Neural cell (in vitro differentiated cells): ENCODE results near the gene NACC2. TPM values are rescaled to one million over a fixed set of nuclear protein-coding genes. Genes with fewer than 3 reads are reported as not detected.
"Not testable (repeated sequence)": the region's sequence is repeated elsewhere in the genome, so short reads cannot be mapped to it uniquely, and the experiment has no call there.

Source experiments
- H2AFZ ChIP-seq: fragments of 200-600, 300-800 bp; sonication (generic), shearing (Covaris generic); 2 replicates; pipeline ENCODE4 v1.6.0; 2014; ENCODE audit warnings: low read depth, mild to moderate bottlenecking, antibody characterized with exemption, low read length, moderate library complexity
- H3F3A ChIP-seq: fragments of 200-600 bp; shearing (Covaris generic); 2 replicates; pipeline ENCODE4 v1.6.1; 2016; ENCODE audit warnings: mild to moderate bottlenecking, moderate library complexity, mixed read lengths, antibody characterized with exemption, low read length; ENCODE audit not compliant: insufficient read depth, poor library complexity, severe bottlenecking
- H3K27ac ChIP-seq: fragments of 200-600, 300-800 bp; sonication (generic), shearing (Covaris generic); 2 replicates; pipeline ENCODE4 v1.5.1; 2014; ENCODE audit warnings: mild to moderate bottlenecking, low read length, moderate library complexity
- H3K27me3 ChIP-seq: fragments of 300-800, 200-600 bp; sonication (generic), shearing (Covaris generic); 2 replicates; pipeline ENCODE4 v1.6.0; 2014; ENCODE audit warnings: mild to moderate bottlenecking, low read depth, low read length, moderate library complexity; ENCODE audit not compliant: insufficient read depth
- H3K36me3 ChIP-seq: fragments of 300-800, 200-600 bp; sonication (generic), shearing (Covaris generic); 2 replicates; pipeline ENCODE4 v1.5.1; 2014; ENCODE audit warnings: mild to moderate bottlenecking, antibody characterized with exemption, low read length, moderate library complexity; ENCODE audit not compliant: insufficient read depth
- H3K4me2 ChIP-seq: fragments of 300-800, 200-600 bp; sonication (generic), shearing (Covaris generic); 2 replicates; pipeline ENCODE4 v1.6.0; 2014; ENCODE audit warnings: mild to moderate bottlenecking, low read length
- H3K4me3 ChIP-seq: fragments of 300-800, 200-600 bp; sonication (generic), shearing (Covaris generic); 2 replicates; pipeline ENCODE4 v1.5.1; 2014; ENCODE audit warnings: mild to moderate bottlenecking, low read length, moderate library complexity
- H3K79me2 ChIP-seq: fragments of 200-600 bp; shearing (Covaris generic); replicated peaks from 2 replicates; pipeline ENCODE4 v1.6.0; 2014; ENCODE audit warnings: mild to moderate bottlenecking, low read length, moderate library complexity; ENCODE audit not compliant: insufficient read depth
- H3K9ac ChIP-seq: fragments of 300-800, 200-600 bp; sonication (generic), shearing (Covaris generic); 2 replicates; pipeline ENCODE4 v1.6.1; 2016; ENCODE audit warnings: mild to moderate bottlenecking, low read length, mixed read lengths
- H3K9me2 ChIP-seq: fragments of 200-600 bp; shearing (Covaris generic); 2 replicates; pipeline ENCODE4 v1.6.1; 2016; ENCODE audit warnings: mild to moderate bottlenecking, low read length, mixed read lengths; ENCODE audit not compliant: insufficient read depth
- H3K9me3 ChIP-seq: fragments of 200-600, 300-800 bp; sonication (generic), shearing (Covaris generic); 2 replicates; pipeline ENCODE4 v1.6.1; 2016; ENCODE audit warnings: mild to moderate bottlenecking, mixed run types, low read length, moderate library complexity, mixed read lengths
- H4K20me1 ChIP-seq: fragments of 200-600 bp; shearing (Covaris generic); 2 replicates; pipeline ENCODE4 v1.6.1; 2016; ENCODE audit warnings: mild to moderate bottlenecking, mixed run types; ENCODE audit not compliant: insufficient read depth
- EP300 ChIP-seq: fragments of 450-650 bp; conservative IDR thresholded peaks from 2 replicates; pipeline ENCODE4 v1.6.1; 2014; ENCODE audit warnings: antibody characterized with exemption, mild to moderate bottlenecking, moderate library complexity; ENCODE audit not compliant: poor library complexity, severe bottlenecking
- EZH2 ChIP-seq: fragments of 200-600, 300-800 bp; shearing (Covaris generic), sonication (generic); IDR thresholded peaks from 2 replicates; pipeline ENCODE4 v1.6.1; 2014; ENCODE audit warnings: antibody characterized with exemption, low read length, borderline replicate concordance, mild to moderate bottlenecking; ENCODE audit not compliant: insufficient read depth, poor library complexity, severe bottlenecking
- MXI1 ChIP-seq: fragments of 450-650 bp; conservative IDR thresholded peaks from 2 replicates; pipeline ENCODE4 v1.6.1; 2014; ENCODE audit warnings: antibody characterized with exemption, mild to moderate bottlenecking; ENCODE audit not compliant: poor library complexity, severe bottlenecking
- REST ChIP-seq: IDR thresholded peaks from 2 replicates; pipeline ENCODE4 v1.6.1; 2012; ENCODE audit warnings: borderline replicate concordance
- SMC3 ChIP-seq: fragments of 450-650 bp; conservative IDR thresholded peaks from 2 replicates; pipeline ENCODE4 v1.6.1; 2014; ENCODE audit warnings: antibody characterized with exemption, mild to moderate bottlenecking, moderate library complexity; ENCODE audit not compliant: poor library complexity
- TAF1 ChIP-seq: IDR thresholded peaks from 2 replicates; pipeline ENCODE4 v1.6.1; 2012; ENCODE audit warnings: low read depth
- polyA plus RNA-seq: library from polyadenylated mRNA; depleted of rRNA; stranded (reverse); fragments of >200 nt; gene quantifications from 2 replicates; pipeline ENCODE4 v1.2.3, GENCODE V29; 2014

Gene NACC2
- polyA plus RNA-seq, 1 donor from 2014 or later, result 1.7 TPM

GRCh38 chr9:136062657-136063439, 32.2 kb downstream of the NACC2 start:
- Histone ChIP-seq H3K27ac (no peak overlapping the region), H3K36me3 (no peaks in the 10 kb centered on the region), H3F3A (no peaks in the 10 kb centered on the region), H3K9ac (no peak overlapping the region), H3K79me2 (no peaks in the 10 kb centered on the region), H3K9me2 (no peaks in the 10 kb centered on the region), H2AFZ (no peak overlapping the region), H4K20me1 (no peaks in the 10 kb centered on the region), H3K4me2 (no peak overlapping the region), H3K4me3 (no peak overlapping the region), H3K27me3 (no peaks in the 10 kb centered on the region), H3K9me3 (no peaks in the 10 kb centered on the region)
- TF ChIP-seq MXI1 (no peak), SMC3 (no peak), REST (no peak)

GRCh38 chr9:136061916-136062315, 33.2 kb downstream of the NACC2 start:
- not testable (repeated sequence) for H3K27ac ChIP-seq, H2AFZ ChIP-seq, H3K4me3 ChIP-seq, H3K9me2 ChIP-seq, H3K36me3 ChIP-seq, H3K4me2 ChIP-seq, H4K20me1 ChIP-seq, H3K27me3 ChIP-seq, H3K9me3 ChIP-seq, H3K9ac ChIP-seq, H3K79me2 ChIP-seq, H3F3A ChIP-seq

GRCh38 chr9:136061405-136061804, 33.7 kb downstream of the NACC2 start:
- no peaks in the 10 kb centered on the region for H3K79me2 ChIP-seq
- no peak overlapping the region for H3K9ac ChIP-seq
- no peaks in the 10 kb centered on the region for H3F3A ChIP-seq
- no peak overlapping the region for H3K27ac ChIP-seq
- H3K36me3 ChIP-seq, result no peaks in the 10 kb centered on the region
- H3K4me2 ChIP-seq, result no peak overlapping the region
- no peaks in the 10 kb centered on the region for H3K9me3 ChIP-seq
- no peaks in the 10 kb centered on the region for H4K20me1 ChIP-seq
- TF ChIP-seq TAF1 (no peak), EZH2 (no peak), REST (no peak), EP300 (no peak), MXI1 (no peak)
- H3K4me3 ChIP-seq, result no peak overlapping the region
- H3K27me3 ChIP-seq, result no peaks in the 10 kb centered on the region
- no peaks in the 10 kb centered on the region for H3K9me2 ChIP-seq
- no peak overlapping the region for H2AFZ ChIP-seq
